Kidney epithelial cell (primary cell): ENCODE results near the gene COL9A3. TPM values are rescaled to one million over a fixed set of nuclear protein-coding genes. Genes with fewer than 3 reads are reported as not detected.

Experiments used
- DNase-seq: peaks from one replicate; pipeline ENCODE4 v3.0.0-alpha.2; 2010; ENCODE audit warnings: low read depth
- H3K27me3 ChIP-seq: 2 replicates; pipeline ENCODE4 v1.6.0; 2011; ENCODE audit warnings: low read length; ENCODE audit not compliant: control insufficient read depth, insufficient read depth
- H3K36me3 ChIP-seq: 2 replicates; pipeline ENCODE4 v1.5.1; 2011; ENCODE audit warnings: low read length; ENCODE audit not compliant: control insufficient read depth, insufficient read depth
- H3K4me3 ChIP-seq: 2 replicates; pipeline ENCODE4 v1.5.1; 2011; ENCODE audit warnings: low read depth, mild to moderate bottlenecking, control low read depth, low read length
- total RNA-seq: library from RNA; depleted of rRNA; stranded (reverse); fragments of >200 nt; gene quantifications from 2 replicates; pipeline ENCODE4 v1.2.3, GENCODE V29; 2015
- TF ChIP-seq, protein P1 (sequence below): IDR thresholded peaks from 2 replicates; pipeline ENCODE4 v1.5.1; 2011; ENCODE audit warnings: mild to moderate bottlenecking, moderate library complexity, low read length, control low read depth, inconsistent platforms; ENCODE audit not compliant: insufficient read depth, poor library complexity, severe bottlenecking

The COL9A3 gene
- total RNA-seq, 1 donor from 2014 or later: 10.4 TPM

DNA sequence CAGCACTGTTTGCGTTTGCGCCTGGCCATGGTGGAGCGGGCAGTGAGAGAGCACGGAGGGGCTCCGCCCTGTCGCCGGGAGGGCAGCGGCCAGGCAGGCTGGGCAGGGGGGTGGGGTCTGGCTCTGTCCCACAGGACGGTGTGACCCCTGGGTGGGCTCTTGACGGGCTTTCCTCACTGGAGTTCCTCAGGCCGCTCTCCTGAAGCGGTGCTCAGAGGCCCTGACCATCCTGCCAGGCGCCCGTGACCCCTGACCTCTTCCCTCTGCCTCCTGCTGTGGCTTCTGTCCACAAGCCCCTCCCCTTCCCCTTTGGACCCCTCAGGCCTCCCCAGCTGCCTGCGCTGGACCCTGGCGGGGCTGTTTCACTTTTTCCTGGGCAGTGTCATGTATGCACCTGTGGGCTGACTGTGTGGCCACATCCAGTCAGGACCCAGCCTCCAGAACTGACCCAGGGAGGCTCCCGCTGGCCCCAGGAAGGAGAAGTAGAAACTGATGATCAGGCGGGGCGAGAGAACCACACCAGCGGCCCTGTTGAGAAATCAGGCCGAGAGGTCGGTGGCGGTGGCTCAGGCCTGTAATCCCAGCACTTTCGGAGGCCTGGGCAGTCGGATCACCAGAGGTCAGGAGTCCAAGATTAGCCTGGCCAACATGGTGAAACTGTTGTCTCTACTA lies 11.0 kb upstream of the COL9A3 start:
- TF ChIP-seq, protein P1, sequence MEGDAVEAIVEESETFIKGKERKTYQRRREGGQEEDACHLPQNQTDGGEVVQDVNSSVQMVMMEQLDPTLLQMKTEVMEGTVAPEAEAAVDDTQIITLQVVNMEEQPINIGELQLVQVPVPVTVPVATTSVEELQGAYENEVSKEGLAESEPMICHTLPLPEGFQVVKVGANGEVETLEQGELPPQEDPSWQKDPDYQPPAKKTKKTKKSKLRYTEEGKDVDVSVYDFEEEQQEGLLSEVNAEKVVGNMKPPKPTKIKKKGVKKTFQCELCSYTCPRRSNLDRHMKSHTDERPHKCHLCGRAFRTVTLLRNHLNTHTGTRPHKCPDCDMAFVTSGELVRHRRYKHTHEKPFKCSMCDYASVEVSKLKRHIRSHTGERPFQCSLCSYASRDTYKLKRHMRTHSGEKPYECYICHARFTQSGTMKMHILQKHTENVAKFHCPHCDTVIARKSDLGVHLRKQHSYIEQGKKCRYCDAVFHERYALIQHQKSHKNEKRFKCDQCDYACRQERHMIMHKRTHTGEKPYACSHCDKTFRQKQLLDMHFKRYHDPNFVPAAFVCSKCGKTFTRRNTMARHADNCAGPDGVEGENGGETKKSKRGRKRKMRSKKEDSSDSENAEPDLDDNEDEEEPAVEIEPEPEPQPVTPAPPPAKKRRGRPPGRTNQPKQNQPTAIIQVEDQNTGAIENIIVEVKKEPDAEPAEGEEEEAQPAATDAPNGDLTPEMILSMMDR: no peak
- Histone ChIP-seq H3K36me3 (peaks cover 4% of the 10 kb centered on the region), H3K27me3 (no peaks in the 10 kb centered on the region), H3K4me3 (peak overlapping the region; percentile 64)
- no peak for DNase-seq

DNA sequence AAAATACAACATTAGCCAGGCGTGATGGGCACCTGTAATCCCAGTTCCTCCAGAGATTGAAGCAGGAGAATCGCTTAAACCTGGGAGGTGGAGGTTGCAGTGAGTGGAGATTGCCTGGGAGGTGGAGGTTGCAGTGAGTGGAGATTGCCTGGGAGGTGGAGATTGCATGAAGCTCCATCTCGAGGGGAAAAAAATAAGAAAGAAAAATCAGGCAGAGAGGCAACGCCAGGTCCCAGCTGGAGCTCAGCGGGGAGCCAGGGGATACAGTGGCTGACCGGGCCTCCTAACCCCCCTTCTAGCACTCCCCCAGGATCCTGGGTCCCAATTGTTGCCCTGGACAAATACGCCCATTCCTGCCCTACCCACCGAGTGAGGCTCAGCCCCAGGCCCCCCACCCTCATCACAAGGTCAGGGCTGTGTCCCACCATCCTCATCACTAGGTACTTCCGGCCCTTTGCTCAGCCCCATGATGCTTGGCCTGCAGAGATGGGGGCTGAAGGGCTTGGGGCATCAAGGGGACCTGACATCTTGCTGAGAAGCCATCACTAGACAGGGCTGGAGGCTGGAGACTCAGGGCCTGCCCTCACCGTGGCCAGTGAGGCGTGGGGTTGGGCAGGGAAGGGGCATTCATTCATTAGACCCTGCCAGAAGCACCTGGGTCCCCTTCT lies 10.3 kb upstream of the COL9A3 start:
- H3K4me3 ChIP-seq: no peak overlapping the region
- H3K27me3 ChIP-seq: no peaks in the 10 kb centered on the region
- TF ChIP-seq, protein P1: no peak
- peaks cover 4% of the 10 kb centered on the region for H3K36me3 ChIP-seq
- DNase-seq: no peak

DNA sequence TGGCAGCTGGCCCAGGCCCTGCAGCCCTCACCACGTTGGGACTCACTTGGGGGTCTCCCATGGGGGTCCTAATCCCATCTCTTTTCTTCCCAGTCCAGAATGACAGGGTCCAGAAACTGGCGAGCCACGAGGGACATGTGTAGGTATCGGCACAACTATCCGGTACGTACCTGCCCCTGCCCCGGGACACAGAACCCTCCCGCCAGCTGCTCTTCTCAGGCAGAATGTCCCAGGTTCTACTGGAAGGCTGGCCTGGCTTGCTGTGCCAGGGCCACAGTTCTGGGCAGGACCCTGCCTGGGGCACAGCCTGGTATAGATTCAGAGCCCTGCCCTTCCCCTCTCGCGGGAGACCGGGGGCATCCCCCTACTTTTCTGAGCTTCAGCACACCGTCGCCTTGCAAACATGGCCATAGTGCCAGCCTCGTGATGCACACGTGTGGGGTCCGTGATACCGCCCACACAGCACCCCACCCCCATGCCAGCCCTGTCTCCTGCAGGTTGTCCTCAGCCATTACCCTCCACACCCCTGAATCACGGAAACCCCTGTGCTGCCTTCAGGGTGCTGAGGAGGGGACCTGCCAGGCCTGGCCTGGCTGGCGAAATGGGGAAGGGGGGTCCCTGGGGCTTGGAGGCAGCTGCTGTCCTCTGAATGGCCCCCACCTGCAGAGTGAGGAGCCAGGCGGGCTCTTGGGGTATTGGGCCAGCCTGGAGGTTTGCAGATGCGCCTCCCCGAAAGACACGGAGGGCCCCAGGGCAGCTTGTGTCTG lies 9.2 kb upstream of the COL9A3 start:
- TF ChIP-seq, protein P1: no peak
- peaks cover 4% of the 10 kb centered on the region for H3K36me3 ChIP-seq
- no peak for DNase-seq

DNA sequence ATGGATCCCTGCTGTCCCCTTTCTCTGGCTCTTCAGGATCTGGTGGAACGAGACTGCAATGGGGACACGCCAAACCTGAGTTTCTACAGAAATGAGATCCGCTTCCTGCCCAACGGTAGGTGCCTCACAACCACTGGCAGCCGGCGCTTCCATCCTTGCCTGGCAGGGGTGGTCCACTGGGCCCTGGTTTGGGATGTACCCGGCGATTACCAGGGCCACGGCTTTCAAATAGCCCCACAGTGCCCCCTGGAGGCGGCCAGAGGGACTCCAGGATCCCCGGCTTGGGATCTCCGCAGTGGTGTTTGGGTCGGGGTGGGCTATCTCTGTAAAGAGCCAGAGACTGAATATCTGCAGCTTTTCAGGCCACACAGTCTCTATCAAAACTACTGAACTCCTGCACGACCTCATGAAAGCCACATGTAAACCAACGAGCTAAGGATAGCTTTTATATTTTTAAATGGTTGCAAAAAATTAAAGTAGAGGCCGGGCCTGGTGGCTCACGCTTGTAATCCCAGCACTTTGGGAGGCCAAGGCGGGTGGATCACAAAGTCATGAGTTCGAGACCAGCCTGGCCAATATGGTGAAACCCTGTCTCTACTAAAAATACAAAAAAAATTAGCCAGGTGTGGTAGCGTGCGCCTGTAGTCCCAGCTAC lies 8.5 kb upstream of the COL9A3 start:
- Histone ChIP-seq H3K36me3 (peaks cover 4% of the 10 kb centered on the region), H3K27me3 (no peaks in the 10 kb centered on the region), H3K4me3 (no peak overlapping the region)
- TF ChIP-seq, protein P1: peak; percentile 94
- DNase-seq: no peak

More for the DNA sequence above, 9.2 kb upstream of the COL9A3 start:
- no peak overlapping the region for H3K4me3 ChIP-seq
- no peaks in the 10 kb centered on the region for H3K27me3 ChIP-seq

DNA sequence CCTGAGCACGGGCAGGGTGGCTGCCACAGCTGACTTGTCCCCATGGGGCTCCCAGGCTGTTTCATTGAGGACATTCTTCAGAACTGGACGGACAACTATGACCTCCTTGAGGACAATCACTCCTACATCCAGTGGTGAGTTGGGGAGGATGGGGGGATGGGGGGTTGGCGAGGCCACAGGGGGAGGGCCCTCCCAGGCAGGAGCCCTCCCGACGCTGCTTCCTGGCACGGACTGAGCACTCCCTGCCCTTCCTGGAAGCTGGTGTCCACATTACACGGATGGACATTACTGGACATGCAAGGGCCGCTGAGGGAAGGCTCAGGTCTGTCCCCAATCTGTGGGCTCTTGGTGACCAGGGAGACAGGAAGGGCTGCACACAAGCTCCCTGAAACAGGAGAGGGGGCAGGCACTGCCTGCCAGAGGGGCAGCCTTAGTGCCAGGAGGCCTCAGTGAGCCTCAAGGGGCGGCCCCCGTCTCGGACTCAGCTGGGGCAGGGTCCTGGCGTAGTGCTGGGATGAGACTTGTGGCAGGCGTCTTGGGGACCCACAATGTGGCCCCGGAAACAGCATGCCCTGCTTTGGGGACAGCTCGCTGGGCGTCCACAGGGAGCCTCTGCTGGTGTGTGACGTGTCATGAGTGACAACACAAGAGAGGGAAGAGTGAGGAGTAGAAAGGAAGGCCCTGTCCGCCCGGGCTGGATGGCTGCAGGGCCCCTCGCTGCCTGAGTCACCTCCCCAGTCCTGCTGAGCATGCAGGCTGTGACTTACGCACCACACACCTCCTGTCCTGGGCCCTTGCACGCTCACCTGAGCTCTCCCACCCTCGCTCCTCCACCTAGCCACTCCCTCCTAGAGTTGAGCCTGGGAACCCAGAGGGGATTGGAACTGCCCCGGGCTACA lies 7.1 kb upstream of the COL9A3 start:
- DNase-seq: no peak
- Histone ChIP-seq H3K4me3 (no peak overlapping the region), H3K36me3 (peaks cover 4% of the 10 kb centered on the region), H3K27me3 (peaks cover 2% of the 10 kb centered on the region)
- TF ChIP-seq, protein P1: no peak
